SK-N-SH (cell line): ENCODE measurements around the gene FABP3. TPM values are rescaled to one million over a fixed set of nuclear protein-coding genes. Genes with fewer than 3 reads are reported as not detected.
A peak's percentile ranks its signal among the peaks of the same experiment; 100 is the strongest.

Source experiments
- CTCF ChIA-PET: fragments of 300-600, 350-600 bp; formaldehyde crosslinking; extraction: SDS; loops from one replicate; lab custom pipeline; 2021; lab: Yijun Ruan, JAX
- POLR2A ChIA-PET: fragments of 350-600 bp; sonication (Branson Sonifier 250); formaldehyde crosslinking; extraction: SDS; loops from one replicate; lab custom pipeline; 2020; ENCODE audit warnings: antibody characterized with exemption, inconsistent platforms; lab: Yijun Ruan, JAX
- DNase-seq: peaks from one replicate; pipeline ENCODE4 v3.0.0; 2012
- H2AFZ ChIP-seq: fragments of 200-600 bp; sonication (generic); 2 replicates; pipeline ENCODE4 v1.8.1; 2016; ENCODE audit warnings: antibody characterized with exemption, mild to moderate bottlenecking, low read depth
- H3F3A ChIP-seq: fragments of 200-600 bp; sonication (generic); replicated peaks from 2 replicates; pipeline ENCODE3; 2016; ENCODE audit warnings: antibody characterized with exemption, mild to moderate bottlenecking; ENCODE audit not compliant: insufficient read depth
- H3K27ac ChIP-seq, 2 experiments: fragments of 200-500 bp in 1 of 2; fragments of 200-600 bp in 1 of 2; sonication (Bioruptor generic) in 1 of 2; sonication (generic), shearing (Covaris generic) in 1 of 2; 2 replicates each; pipeline versions ENCODE4 v1.5.1 to v1.6.1; 2014 to 2016; ENCODE audit warnings: low read depth in 2 of 2, inconsistent platforms in 1 of 2, low read length in 1 of 2, mild to moderate bottlenecking in 1 of 2, mixed read lengths in 1 of 2
- H3K27me3 ChIP-seq: fragments of 200-600 bp; sonication (generic), shearing (Covaris generic); 2 replicates; pipeline ENCODE4 v1.6.1; 2016; ENCODE audit warnings: mixed run types; ENCODE audit not compliant: insufficient read depth
- H3K36me3 ChIP-seq, 2 experiments: fragments of 200-500 bp in 1 of 2; fragments of 200-600 bp in 1 of 2; sonication (Bioruptor generic) in 1 of 2; sonication (generic) in 1 of 2; replicated peaks in 1 of 2; 2 replicates each; pipeline versions ENCODE3 to v1.5.1; 2014 to 2016; ENCODE audit warnings: low read length in 1 of 2, mild to moderate bottlenecking in 1 of 2; ENCODE audit not compliant: insufficient read depth in 2 of 2, control insufficient read depth in 1 of 2
- H3K4me1 ChIP-seq, 2 experiments: fragments of 200-500 bp in 1 of 2; fragments of 200-600 bp in 1 of 2; sonication (Bioruptor generic) in 1 of 2; sonication (generic), shearing (Covaris generic) in 1 of 2; 2 replicates each; pipeline versions ENCODE4 v1.5.1 to v1.6.1; 2014 to 2016; ENCODE audit warnings: low read depth in 1 of 2, low read length in 1 of 2, mixed run types in 1 of 2; ENCODE audit not compliant: insufficient read depth in 2 of 2, control insufficient read depth in 1 of 2
- H3K4me2 ChIP-seq: fragments of 200-600 bp; sonication (generic), shearing (Covaris generic); 2 replicates; pipeline ENCODE4 v1.6.1; 2017; ENCODE audit warnings: mixed run types
- H3K4me3 ChIP-seq, 2 experiments: fragments of 200-500 bp in 1 of 2; fragments of 200-600 bp in 1 of 2; sonication (Bioruptor generic) in 1 of 2; sonication (generic), shearing (Covaris generic) in 1 of 2; 2 replicates each; pipeline versions ENCODE4 v1.5.1 to v1.8.1; 2014 to 2016; ENCODE audit warnings: low read depth in 2 of 2, inconsistent platforms in 1 of 2, low read length in 1 of 2, mild to moderate bottlenecking in 1 of 2, mixed read lengths in 1 of 2, moderate library complexity in 1 of 2
- H3K79me2 ChIP-seq: fragments of 200-600 bp; sonication (generic); 2 replicates; pipeline ENCODE4 v1.8.1; 2017; ENCODE audit warnings: mild to moderate bottlenecking; ENCODE audit not compliant: insufficient read depth
- H3K9ac ChIP-seq: fragments of 200-600 bp; sonication (generic); 2 replicates; pipeline ENCODE4 v1.6.1; 2017; ENCODE audit warnings: mixed run types
- H3K9me2 ChIP-seq: fragments of 200-600 bp; sonication (generic); 2 replicates; pipeline ENCODE4 v1.6.1; 2017; ENCODE audit warnings: mixed run types
- H3K9me3 ChIP-seq: fragments of 200-600 bp; sonication (generic); 2 replicates; pipeline ENCODE4 v1.6.1; 2017; ENCODE audit warnings: mixed run types, mild to moderate bottlenecking, moderate library complexity
- H4K20me1 ChIP-seq: fragments of 200-600 bp; sonication (generic); 2 replicates; pipeline ENCODE4 v1.6.1; 2017; ENCODE audit warnings: mild to moderate bottlenecking, mixed run types; ENCODE audit not compliant: insufficient read depth
- CHD2 ChIP-seq: fragments of 150-350 bp; IDR thresholded peaks from 2 replicates; pipeline ENCODE4 v1.6.1; 2018; ENCODE audit warnings: low read length; ENCODE audit not compliant: partially characterized antibody
- CTCF ChIP-seq: fragments of 200-600 bp; sonication (generic); IDR thresholded peaks from 2 replicates; pipeline ENCODE4 v1.6.1; 2017; ENCODE audit warnings: antibody characterized with exemption, mild to moderate bottlenecking, moderate library complexity
- EP300 ChIP-seq, 2 experiments: IDR thresholded peaks; 2 replicates each; pipeline versions ENCODE4 v1.4.0 to v1.6.1; 2012; ENCODE audit warnings: borderline replicate concordance in 1 of 2, low read depth in 1 of 2, low read length in 1 of 2
- GATA2 ChIP-seq: sonication (generic); formaldehyde crosslinking; IDR thresholded peaks from 2 replicates; pipeline ENCODE4 v1.5.0; 2020; ENCODE audit warnings: mild to moderate bottlenecking, missing genetic modification reagents
- JUND ChIP-seq: IDR thresholded peaks from 2 replicates; pipeline ENCODE4 v1.4.0; 2012
- MEF2A ChIP-seq: IDR thresholded peaks from 2 replicates; pipeline ENCODE4 v1.4.0; 2012; ENCODE audit warnings: low read depth, borderline replicate concordance
- MXI1 ChIP-seq: IDR thresholded peaks from 2 replicates; pipeline ENCODE4 v1.6.1; 2012; ENCODE audit warnings: mild to moderate bottlenecking, low read depth, low read length, improper control_type of control experiment
- NFIC ChIP-seq: IDR thresholded peaks from 2 replicates; pipeline ENCODE4 v1.4.0; 2012; ENCODE audit warnings: borderline replicate concordance
- PBX3 ChIP-seq: IDR thresholded peaks from 2 replicates; pipeline ENCODE4; 2012
- RFX5 ChIP-seq: IDR thresholded peaks from 2 replicates; pipeline ENCODE4 v1.6.1; 2012; ENCODE audit warnings: mild to moderate bottlenecking, improper control_type of control experiment, low read length
- SIN3A ChIP-seq: IDR thresholded peaks from 2 replicates; pipeline ENCODE4 v1.6.1; 2012; ENCODE audit warnings: low read depth, mild to moderate bottlenecking, low read length, moderate library complexity, borderline replicate concordance
- SMC3 ChIP-seq: IDR thresholded peaks from 2 replicates; pipeline ENCODE4 v1.6.1; 2012; ENCODE audit warnings: low read depth, low read length, improper control_type of control experiment
- TCF12 ChIP-seq: IDR thresholded peaks from 2 replicates; pipeline ENCODE4 v1.4.0; 2012
- YY1 ChIP-seq: IDR thresholded peaks from 2 replicates; pipeline ENCODE4 v1.4.0; 2012; ENCODE audit warnings: low read depth, mild to moderate bottlenecking
- WGBS: methylation state at CpG from one replicate; pipeline ENCODE4 v1.1.6; 2017; ENCODE audit warnings: low lambda C conversion rate; 5-methylcytosine and 5-hydroxymethylcytosine counted together
- polyA plus RNA-seq, 3 experiments: library from polyadenylated mRNA; depleted of rRNA; stranded (reverse); fragments of >200 nt; gene quantifications; 2 replicates each; pipeline ENCODE4 v1.2.3, GENCODE V29; 2012

FABP3 gene
- polyA plus RNA-seq, 1 of the 3 experiments (the other 2 are of a cell fraction): 0.08 TPM

GRCh38 chr1:31413405-31414001 is 40.6 kb upstream of the FABP3 start:
- no peaks in the 10 kb centered on the region for H4K20me1 ChIP-seq
- peak overlapping the region; percentile 91 for H3K9ac ChIP-seq
- DNase-seq: peak; percentile 85
- H3K4me3 ChIP-seq: peak overlapping the region; percentile 84 to 85
- ChIA-PET POLR2A (no interaction called here), CTCF (interaction anchor here (0.6 to 16.8 kb wide), 5 partner anchors 8 to 230 kb away, joined by 3 to 287 read pairs (median 43); no protein-coding TSS in a partner anchor)
- peak overlapping the region; percentile 88 for H3K4me2 ChIP-seq
- H2AFZ ChIP-seq: peak overlapping the region; percentile 98
- peak overlapping the region in 1 of 2 experiments; percentile 65; a peak in 1 of 4 replicates for H3K27ac ChIP-seq
- H3F3A ChIP-seq: peaks cover 4% of the 10 kb centered on the region
- H3K36me3 ChIP-seq: no peaks in the 10 kb centered on the region
- peaks cover 0 to 17% of the 10 kb centered on the region in 2 experiments; a peak in 1 of 4 replicates for H3K4me1 ChIP-seq
- no peaks in the 10 kb centered on the region for H3K9me2 ChIP-seq
- H3K9me3 ChIP-seq: no peaks in the 10 kb centered on the region
- TF ChIP-seq CTCF (no peak), MXI1 (0 out of 2 replicates have a peak, but pooled peaks have one; percentile 33), EP300 (IDR thresholded peaks at IDR 0.05; ENCODE audit: borderline replicate concordance in 1 of 2, low read depth in 1 of 2, low read length in 1 of 2) (0 out of 4 replicates have a peak, but pooled peaks of 1 of the 2 experiments have one; percentile 4), MEF2A (no peak), NFIC (peak; percentile 69), PBX3 (0 out of 2 replicates have a peak, but pooled peaks have one; percentile 11), YY1 (0 out of 2 replicates have a peak, but pooled peaks have one; percentile 5), GATA2 (no peak), RFX5 (no peak), SIN3A (0 out of 2 replicates have a peak, but pooled peaks have one; percentile 12), SMC3 (no peak), TCF12 (peak; percentile 16; the same call in 1 of the 2 replicates)
- no peaks in the 10 kb centered on the region for H3K27me3 ChIP-seq
- under 1% methylated on average over 25 of the region's 54 CpGs for WGBS
- H3K79me2 ChIP-seq: peaks cover 9% of the 10 kb centered on the region

GRCh38 chr1:31412732-31413404 is 40.0 kb upstream of the FABP3 start, which contains the start of gene SERINC2:
SERINC2 (plus strand) TSS chr1:31413213; CDS start chr1:31413266, 53 bp downstream.
- no peaks in the 10 kb centered on the region for H3K36me3 ChIP-seq
- peaks cover 9% of the 10 kb centered on the region for H3K79me2 ChIP-seq
- H3K27ac ChIP-seq: peak within 1 kb of the TSS in 1 of 2 experiments; percentile 65; a peak in 1 of 4 replicates
- 10% methylated on average over 17 of the region's 63 CpGs for WGBS
- H3K4me3 ChIP-seq: peak within 1 kb of the TSS; percentile 84 to 85
- no peaks in the 10 kb centered on the region for H4K20me1 ChIP-seq
- TF ChIP-seq SIN3A (no peak), NFIC (no peak), YY1 (0 out of 2 replicates have a peak, but pooled peaks have one; percentile 23), SMC3 (no peak), CHD2 (no peak), MXI1 (no peak), JUND (no peak)
- no peaks in the 10 kb centered on the region for H3K9me2 ChIP-seq
- H3K9ac ChIP-seq: peak within 1 kb of the TSS; percentile 91
- H2AFZ ChIP-seq: peak within 1 kb of the TSS; percentile 98
- ChIA-PET POLR2A (no interaction called here), CTCF (interaction anchor here (1.2 to 16.8 kb wide), 5 partner anchors 9 to 230 kb away, joined by 3 to 287 read pairs (median 43); no protein-coding TSS in a partner anchor)
- no peaks in the 10 kb centered on the region for H3K27me3 ChIP-seq
- peaks cover 4% of the 10 kb centered on the region for H3F3A ChIP-seq
- H3K4me1 ChIP-seq: peaks cover 0 to 17% of the 10 kb centered on the region in 2 experiments; a peak in 1 of 4 replicates
- peak; percentile 89 for DNase-seq
- peak within 1 kb of the TSS; percentile 88 for H3K4me2 ChIP-seq
- no peaks in the 10 kb centered on the region for H3K9me3 ChIP-seq
